ENCODE data around the gene RABGAP1L.

GRCh38 chr1:174391716-174392115, 232.4 kb downstream of the RABGAP1L start:
- TF ChIP-seq CTCF (IDR thresholded peaks at IDR 0.05) (no peak), POLR2A (IDR thresholded peaks at IDR 0.05) (no peak)
